Large intestine (tissue), 3 donors: ENCODE measurements around the gene C19orf44. TPM values are rescaled to one million over a fixed set of nuclear protein-coding genes. Genes with fewer than 3 reads are reported as not detected.
"Not testable (repeated sequence)": the region's sequence is repeated elsewhere in the genome, so short reads cannot be mapped to it uniquely, and the experiment has no call there.

Experiments used
- DNase-seq, 2 donors: peaks; one replicate each; pipeline versions ENCODE4 v3.0.0 to v3.0.0-alpha.2; 2013
- H3K27ac ChIP-seq: one replicate; pipeline ENCODE4 v1.5.1; 2013; ENCODE audit warnings: low read length
- H3K27me3 ChIP-seq: 2 replicates; pipeline ENCODE4 v1.6.1; 2013; ENCODE audit warnings: low read length; ENCODE audit not compliant: control insufficient read depth, insufficient read depth
- H3K36me3 ChIP-seq: 2 replicates; pipeline ENCODE4 v1.6.1; 2013; ENCODE audit warnings: low read length; ENCODE audit not compliant: control insufficient read depth, insufficient read depth
- H3K4me1 ChIP-seq: one replicate; pipeline ENCODE4 v1.6.1; 2013; ENCODE audit warnings: low read length; ENCODE audit not compliant: control insufficient read depth, insufficient read depth
- H3K4me3 ChIP-seq: one replicate; pipeline ENCODE4 v1.5.1; 2013; ENCODE audit warnings: low read length
- H3K9me3 ChIP-seq: one replicate; pipeline ENCODE4 v1.6.1; 2013; ENCODE audit warnings: mild to moderate bottlenecking, low read depth, low read length, moderate library complexity; ENCODE audit not compliant: control insufficient read depth
- WGBS: methylation state at CpG from one replicate; pipeline ENCODE4 v1.1.5; 2013; ENCODE audit warnings: low lambda C conversion rate; ENCODE audit not compliant: insufficient coverage; 5-methylcytosine and 5-hydroxymethylcytosine counted together
- polyA plus RNA-seq: library from polyadenylated mRNA; unstranded; fragments of 120-200 nt; gene quantifications from one replicate; pipeline ENCODE4 v1.2.1, GENCODE V29; 2013

The C19orf44 gene
- polyA plus RNA-seq, 1 donor: 4.6 TPM

- no peak for DNase-seq
- WGBS: 100% methylated on average over 1 of the region's 6 CpGs
- no peak overlapping the region for H3K4me3 ChIP-seq
- H3K27ac ChIP-seq: no peak overlapping the region
- no peaks in the 10 kb centered on the region for H3K36me3 ChIP-seq
- peaks cover 16% of the 10 kb centered on the region for H3K4me1 ChIP-seq
- no peaks in the 10 kb centered on the region for H3K9me3 ChIP-seq
- no peaks in the 10 kb centered on the region for H3K27me3 ChIP-seq
Measured at GRCh38 chr19:16467581-16467980, 28.6 kb upstream of the C19orf44 start.

- no CpG with 5 or more reads among the region's 7 CpGs for WGBS
Measured at GRCh38 chr19:16470541-16470910, 25.7 kb upstream of the C19orf44 start.

GRCh38 chr19:16470911-16471811, 25.0 kb upstream of the C19orf44 start:
- no peaks in the 10 kb centered on the region for H3K36me3 ChIP-seq
- peak overlapping the region; percentile 75 for H3K4me3 ChIP-seq
- peaks cover 16% of the 10 kb centered on the region for H3K4me1 ChIP-seq
- H3K27me3 ChIP-seq: no peaks in the 10 kb centered on the region
- H3K27ac ChIP-seq: peak overlapping the region; percentile 20
- H3K9me3 ChIP-seq: no peaks in the 10 kb centered on the region
- peak in 1 of 2 donors; percentile 41 for DNase-seq
- WGBS: no CpG with 5 or more reads among the region's 67 CpGs

More at GRCh38 chr19:16470541-16470910, 25.7 kb upstream of the C19orf44 start:
- H3K27me3 ChIP-seq: no peaks in the 10 kb centered on the region
- no peak overlapping the region for H3K27ac ChIP-seq
- peaks cover 16% of the 10 kb centered on the region for H3K4me1 ChIP-seq
- no peak overlapping the region for H3K4me3 ChIP-seq
- no peaks in the 10 kb centered on the region for H3K9me3 ChIP-seq
- no peaks in the 10 kb centered on the region for H3K36me3 ChIP-seq
- DNase-seq: no peak

- H3K36me3 ChIP-seq, H3K27ac ChIP-seq, DNase-seq, H3K27me3 ChIP-seq, H3K9me3 ChIP-seq: not testable (repeated sequence)
- H3K4me1 ChIP-seq: peaks cover 16% of the 10 kb centered on the region
- WGBS: no CpG with 5 or more reads among the region's 2 CpGs
- peak overlapping the region; percentile 81 for H3K4me3 ChIP-seq
Measured at GRCh38 chr19:16472559-16472899, 23.7 kb upstream of the C19orf44 start.

GRCh38 chr19:16472992-16473391, 23.2 kb upstream of the C19orf44 start:
- Histone ChIP-seq H3K27ac (no peak overlapping the region), H3K9me3 (no peaks in the 10 kb centered on the region), H3K27me3 (no peaks in the 10 kb centered on the region), H3K36me3 (no peaks in the 10 kb centered on the region), H3K4me3 (no peak overlapping the region), H3K4me1 (peaks cover 16% of the 10 kb centered on the region)
- 57% methylated on average over 1 of the region's 2 CpGs for WGBS
- no peak for DNase-seq

GRCh38 chr19:16473875-16474392, 22.3 kb upstream of the C19orf44 start:
- H3K9me3 ChIP-seq: no peaks in the 10 kb centered on the region
- H3K4me1 ChIP-seq: peaks cover 16% of the 10 kb centered on the region
- DNase-seq: no peak
- H3K27ac ChIP-seq: no peak overlapping the region
- no peak overlapping the region for H3K4me3 ChIP-seq
- H3K36me3 ChIP-seq: no peaks in the 10 kb centered on the region
- H3K27me3 ChIP-seq: no peaks in the 10 kb centered on the region
- 100% methylated on average over 4 of the region's 13 CpGs for WGBS

GRCh38 chr19:16476401-16476800, 19.8 kb upstream of the C19orf44 start:
- no peak for DNase-seq
- no peaks in the 10 kb centered on the region for H3K36me3 ChIP-seq
- H3K4me3 ChIP-seq: no peak overlapping the region
- H3K27ac ChIP-seq: no peak overlapping the region
- no CpG with 5 or more reads among the region's 3 CpGs for WGBS
- H3K9me3 ChIP-seq: no peaks in the 10 kb centered on the region
- no peaks in the 10 kb centered on the region for H3K27me3 ChIP-seq
- no peaks in the 10 kb centered on the region for H3K4me1 ChIP-seq

GRCh38 chr19:16477311-16477710, 18.9 kb upstream of the C19orf44 start:
- no CpG with 5 or more reads among the region's 1 CpG for WGBS
- H3K27me3 ChIP-seq: no peaks in the 10 kb centered on the region
- H3K9me3 ChIP-seq: no peaks in the 10 kb centered on the region
- no peak overlapping the region for H3K4me3 ChIP-seq
- H3K27ac ChIP-seq: no peak overlapping the region
- H3K36me3 ChIP-seq: no peaks in the 10 kb centered on the region
- no peak for DNase-seq
- no peaks in the 10 kb centered on the region for H3K4me1 ChIP-seq

- H3K9me3 ChIP-seq: no peaks in the 10 kb centered on the region
- no peak overlapping the region for H3K27ac ChIP-seq
- H3K4me3 ChIP-seq: no peak overlapping the region
- no peaks in the 10 kb centered on the region for H3K36me3 ChIP-seq
- no peaks in the 10 kb centered on the region for H3K4me1 ChIP-seq
- WGBS: no CpG with 5 or more reads among the region's 7 CpGs
- no peaks in the 10 kb centered on the region for H3K27me3 ChIP-seq
- DNase-seq: no peak
Measured at GRCh38 chr19:16482745-16483144, 13.4 kb upstream of the C19orf44 start.

- H3K4me3 ChIP-seq, H3K4me1 ChIP-seq, H3K9me3 ChIP-seq, H3K27me3 ChIP-seq, DNase-seq, H3K27ac ChIP-seq, H3K36me3 ChIP-seq: not testable (repeated sequence)
- WGBS: no CpG with 5 or more reads among the region's 4 CpGs
Measured at GRCh38 chr19:16486476-16486875, 9.7 kb upstream of the C19orf44 start.

- no CpG with 5 or more reads among the region's 16 CpGs for WGBS
- Histone ChIP-seq H3K9me3 (no peaks in the 10 kb centered on the region), H3K4me1 (peaks cover 5% of the 10 kb centered on the region), H3K4me3 (peak overlapping the region; percentile 90), H3K27me3 (no peaks in the 10 kb centered on the region), H3K36me3 (peaks cover 5% of the 10 kb centered on the region), H3K27ac (no peak overlapping the region)
- DNase-seq: no peak
Measured at GRCh38 chr19:16496613-16496983, 404 bp downstream of the C19orf44 start.
